ENCODE measurements around the gene LOC101059915.
A peak's percentile ranks its signal among the peaks of the same experiment; 100 is the strongest.

The LOC101059915 gene

DNA sequence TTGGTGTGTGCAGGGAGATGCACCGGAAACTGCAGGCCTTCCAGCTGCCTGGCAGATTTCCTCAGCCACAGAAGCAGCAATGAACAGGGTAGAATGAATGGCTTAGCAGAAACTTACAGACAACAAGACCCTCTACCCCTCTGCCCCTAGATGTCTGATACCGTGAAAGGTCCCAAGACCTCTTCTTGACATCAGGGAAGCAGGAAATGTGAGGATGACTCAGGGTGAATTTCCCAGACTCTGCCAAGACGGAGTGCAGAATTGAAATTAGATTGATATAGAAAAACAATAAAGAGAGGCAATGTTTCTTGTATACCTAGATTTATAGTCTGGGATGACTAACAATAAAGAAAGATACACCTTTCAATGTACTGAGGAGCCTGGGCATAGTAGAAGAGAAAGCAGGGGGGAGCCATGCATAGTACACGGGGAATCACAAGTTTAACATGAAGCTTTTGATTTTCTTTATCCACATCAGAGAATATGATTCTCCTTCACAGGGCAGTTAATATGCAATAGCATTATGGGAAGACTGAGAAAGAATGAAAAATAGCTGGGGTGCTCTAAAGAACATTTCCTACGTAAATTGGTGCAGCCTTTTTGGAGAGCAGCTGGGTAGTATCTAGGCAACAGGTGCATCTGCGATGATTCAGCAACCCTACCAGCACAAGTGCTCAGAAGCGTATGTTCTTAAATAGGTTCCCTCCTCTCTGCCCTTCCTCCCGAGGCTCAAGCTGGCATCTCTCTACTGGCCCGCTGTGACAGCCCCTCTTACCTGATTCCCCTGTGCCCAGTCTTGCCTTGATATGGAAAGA lies 30.7 kb upstream of the LOC101059915 start:
- H4K20me1 ChIP-seq (replicated peaks; ENCODE audit: control insufficient read depth, extremely low read depth, insufficient read depth, low read length), result no peaks in the 10 kb centered on the region
- BruUV-seq (replicated peaks), result no TSS peak
- no peak overlapping the region for H3K4me2 ChIP-seq (ENCODE audit: insufficient read depth, low read length)
- CTCF ChIA-PET, result interaction anchor here (0.5 to 1.6 kb wide), 3 partner anchors 11 to 132 kb away, joined by 3 to 7 read pairs (median 3); no protein-coding TSS in a partner anchor
- dilution Hi-C loops (cut with MboI; ENCODE audit: extremely low pct_ligation_motif_present, low sequenced_read_pairs) (no loop called here), intact Hi-C loops (cut with micrococcal nuclease) (no loop called here)
- no peak overlapping the region for H2AFZ ChIP-seq (ENCODE audit: low read depth, low read length)
- no peak overlapping the region for H3K4me3 ChIP-seq (replicated peaks in 1 of 3; ENCODE audit: insufficient read depth in 1 of 3, low read depth in 1 of 3, low read length in 3 of 3)
- FAIRE-seq, result peak; percentile 92
- H3K27me3 ChIP-seq (ENCODE audit: control insufficient read depth in 2 of 2, insufficient read depth in 2 of 2, low read length in 2 of 2), result no peaks in the 10 kb centered on the region
- H3K9me1 ChIP-seq (replicated peaks; ENCODE audit: control insufficient read depth, extremely low read depth, insufficient read depth, low read length), result no peaks in the 10 kb centered on the region
- POLR2A ChIA-PET, result no interaction called here
- no peaks in the 10 kb centered on the region for H3K9me3 ChIP-seq (replicated peaks; ENCODE audit: control insufficient read depth, insufficient read depth, low read length)
- peaks cover 24% of the 10 kb centered on the region for H3K4me1 ChIP-seq (ENCODE audit: control insufficient read depth, extremely low read depth, insufficient read depth, low read length)
- DNase-seq (ENCODE audit: low read depth, low spot score), result peak; percentile 53
- H3K79me2 ChIP-seq (ENCODE audit: control insufficient read depth, insufficient read depth, low read length), result no peaks in the 10 kb centered on the region
- peak overlapping the region; percentile 39 for H3K27ac ChIP-seq (ENCODE audit: insufficient read depth, low read depth, low read length)
- H3K9ac ChIP-seq (replicated peaks; ENCODE audit: extremely low read depth, insufficient read depth, low read length), result no peak overlapping the region
- H3K36me3 ChIP-seq (ENCODE audit: control insufficient read depth in 2 of 2, extremely low read depth in 1 of 2, insufficient read depth in 2 of 2, low read length in 2 of 2), result no peaks in the 10 kb centered on the region
- TF ChIP-seq FOS (IDR thresholded peaks at IDR 0.05; ENCODE audit: borderline replicate concordance, insufficient read depth, low read length) (peak; percentile 33), JUN (IDR thresholded peaks at IDR 0.05; ENCODE audit: borderline replicate concordance, insufficient read depth, insufficient read length, low read depth) (no peak), GATA2 (IDR thresholded peaks at IDR 0.05; ENCODE audit: insufficient read depth, insufficient read length, low read depth, low read length) (peak; percentile 82)
- TF ChIP-seq, protein P1, sequence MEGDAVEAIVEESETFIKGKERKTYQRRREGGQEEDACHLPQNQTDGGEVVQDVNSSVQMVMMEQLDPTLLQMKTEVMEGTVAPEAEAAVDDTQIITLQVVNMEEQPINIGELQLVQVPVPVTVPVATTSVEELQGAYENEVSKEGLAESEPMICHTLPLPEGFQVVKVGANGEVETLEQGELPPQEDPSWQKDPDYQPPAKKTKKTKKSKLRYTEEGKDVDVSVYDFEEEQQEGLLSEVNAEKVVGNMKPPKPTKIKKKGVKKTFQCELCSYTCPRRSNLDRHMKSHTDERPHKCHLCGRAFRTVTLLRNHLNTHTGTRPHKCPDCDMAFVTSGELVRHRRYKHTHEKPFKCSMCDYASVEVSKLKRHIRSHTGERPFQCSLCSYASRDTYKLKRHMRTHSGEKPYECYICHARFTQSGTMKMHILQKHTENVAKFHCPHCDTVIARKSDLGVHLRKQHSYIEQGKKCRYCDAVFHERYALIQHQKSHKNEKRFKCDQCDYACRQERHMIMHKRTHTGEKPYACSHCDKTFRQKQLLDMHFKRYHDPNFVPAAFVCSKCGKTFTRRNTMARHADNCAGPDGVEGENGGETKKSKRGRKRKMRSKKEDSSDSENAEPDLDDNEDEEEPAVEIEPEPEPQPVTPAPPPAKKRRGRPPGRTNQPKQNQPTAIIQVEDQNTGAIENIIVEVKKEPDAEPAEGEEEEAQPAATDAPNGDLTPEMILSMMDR (IDR thresholded peaks at IDR 0.05; ENCODE audit: extremely low read depth in 1 of 2, insufficient read depth in 1 of 2, low read depth in 1 of 2, low read length in 2 of 2), result no peak

DNA sequence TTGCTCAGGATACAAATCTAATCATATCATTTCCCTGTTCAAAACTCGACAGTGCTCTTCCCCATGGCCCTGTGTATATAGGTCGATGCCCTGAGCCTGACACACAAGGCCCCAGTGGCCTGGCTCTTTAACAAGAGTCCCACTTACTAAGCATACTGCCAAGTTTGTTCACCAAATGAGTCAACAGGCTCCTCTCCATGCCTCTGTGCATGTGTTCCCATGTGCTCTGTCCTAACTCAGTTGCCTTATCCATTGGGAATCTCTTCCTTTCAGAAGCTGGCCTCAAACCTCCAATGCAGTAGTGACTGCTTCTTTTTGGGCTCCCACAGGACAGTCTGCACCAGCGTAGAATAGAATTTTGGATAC lies 30.1 kb upstream of the LOC101059915 start:
- DNase-seq (ENCODE audit: low read depth, low spot score) (no peak), FAIRE-seq (peak; percentile 75)
- intact Hi-C loops (cut with micrococcal nuclease) (no loop called here), dilution Hi-C loops (cut with MboI; ENCODE audit: extremely low pct_ligation_motif_present, low sequenced_read_pairs) (no loop called here)
- Histone ChIP-seq H3K4me3 (replicated peaks in 1 of 3; ENCODE audit: insufficient read depth in 1 of 3, low read depth in 1 of 3, low read length in 3 of 3) (no peak overlapping the region), H3K79me2 (ENCODE audit: control insufficient read depth, insufficient read depth, low read length) (no peaks in the 10 kb centered on the region), H3K4me2 (ENCODE audit: insufficient read depth, low read length) (no peak overlapping the region), H4K20me1 (replicated peaks; ENCODE audit: control insufficient read depth, extremely low read depth, insufficient read depth, low read length) (no peaks in the 10 kb centered on the region), H3K4me1 (ENCODE audit: control insufficient read depth, extremely low read depth, insufficient read depth, low read length) (peaks cover 24% of the 10 kb centered on the region), H3K9me1 (replicated peaks; ENCODE audit: control insufficient read depth, extremely low read depth, insufficient read depth, low read length) (no peaks in the 10 kb centered on the region), H3K27ac (ENCODE audit: insufficient read depth, low read depth, low read length) (peak overlapping the region; percentile 39), H3K27me3 (ENCODE audit: control insufficient read depth in 2 of 2, insufficient read depth in 2 of 2, low read length in 2 of 2) (no peaks in the 10 kb centered on the region), H2AFZ (ENCODE audit: low read depth, low read length) (no peak overlapping the region), H3K36me3 (ENCODE audit: control insufficient read depth in 2 of 2, extremely low read depth in 1 of 2, insufficient read depth in 2 of 2, low read length in 2 of 2) (no peaks in the 10 kb centered on the region), H3K9me3 (replicated peaks; ENCODE audit: control insufficient read depth, insufficient read depth, low read length) (no peaks in the 10 kb centered on the region), H3K9ac (replicated peaks; ENCODE audit: extremely low read depth, insufficient read depth, low read length) (no peak overlapping the region)
- BruUV-seq (replicated peaks), result no TSS peak
- TF ChIP-seq, protein P2, sequence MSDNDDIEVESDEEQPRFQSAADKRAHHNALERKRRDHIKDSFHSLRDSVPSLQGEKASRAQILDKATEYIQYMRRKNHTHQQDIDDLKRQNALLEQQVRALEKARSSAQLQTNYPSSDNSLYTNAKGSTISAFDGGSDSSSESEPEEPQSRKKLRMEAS (IDR thresholded peaks at IDR 0.05; ENCODE audit: insufficient read depth, insufficient read length), result no peak
- TF ChIP-seq, protein P1 (IDR thresholded peaks at IDR 0.05; ENCODE audit: extremely low read depth in 1 of 2, insufficient read depth in 1 of 2, low read depth in 1 of 2, low read length in 2 of 2), result no peak
- no peak for TF ChIP-seq POLR2A (IDR thresholded peaks at IDR 0.05; ENCODE audit: low read depth, low read length)
- no peak for TF ChIP-seq FOS (IDR thresholded peaks at IDR 0.05; ENCODE audit: borderline replicate concordance, insufficient read depth, low read length)
- no peak for TF ChIP-seq JUN (IDR thresholded peaks at IDR 0.05; ENCODE audit: borderline replicate concordance, insufficient read depth, insufficient read length, low read depth)
- TF ChIP-seq GATA2 (IDR thresholded peaks at IDR 0.05; ENCODE audit: insufficient read depth, insufficient read length, low read depth, low read length), result no peak
- no peak for TF ChIP-seq EZH2 (IDR thresholded peaks at IDR 0.05; ENCODE audit: borderline replicate concordance, low read depth, low read length, severe bottlenecking)
- no peak for TF ChIP-seq POLR2AphosphoS5 (IDR thresholded peaks at IDR 0.05; ENCODE audit: insufficient read depth, low read depth, low read length)
- no peak for TF ChIP-seq MYC (IDR thresholded peaks at IDR 0.05; ENCODE audit: low read depth, low read length)
- ChIA-PET POLR2A (no interaction called here), CTCF (interaction anchor here (1.0 to 1.6 kb wide), 2 partner anchors 14 to 15 kb away, joined by 7 read pairs; no protein-coding TSS in a partner anchor)

Measured in endothelial cell of umbilical vein (primary cell).